NCI-H774 (cell line): Measurements from ENCODE around the gene COX5A.

Experiments
- DNase-seq: peaks from one replicate; lab custom pipeline; 2025; lab: John Stamatoyannopoulos, UW

COX5A gene

GRCh38 chr15:74870436-74871215, 67.2 kb downstream of the COX5A start:
- DNase-seq, result no peak
